Measurements from ENCODE around the gene EIF4G3.

DNA sequence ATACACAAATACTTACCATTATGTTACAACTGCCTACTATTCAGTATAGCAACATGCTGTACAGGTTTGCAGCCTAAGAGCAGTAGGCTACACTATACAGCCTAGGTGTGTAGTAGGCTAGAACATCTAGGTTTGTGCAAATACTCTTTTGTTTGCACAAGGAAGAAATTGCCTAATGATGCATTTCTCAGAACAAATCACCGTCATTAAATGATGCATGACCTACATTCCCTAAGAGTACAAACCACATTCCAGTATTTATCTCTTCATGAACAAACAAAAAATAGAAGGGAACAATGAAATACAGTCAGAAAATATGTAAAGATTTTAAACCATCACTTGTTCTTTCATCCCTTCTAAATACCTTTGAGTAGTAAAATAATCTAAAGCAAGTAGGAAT, 279.9 kb downstream of the EIF4G3 start:
- TF ChIP-seq CTCF (IDR thresholded peaks at IDR 0.05) (no peak), POLR2A (IDR thresholded peaks at IDR 0.05) (no peak)

Data from esophagus squamous epithelium (tissue), 4 donors.